GM20431 (cell line): ENCODE measurements around the gene DESI2.

Experiments used
- in situ Hi-C: fragments of 300-500 bp; cut with MseI, MboI; formaldehyde crosslinking; loops from one replicate; pipeline ENCODE4 v1.15.0; 2020; ENCODE audit warnings: low sequenced_read_pairs; ENCODE audit not compliant: unreplicated experiment

DESI2 gene

GRCh38 chr1:244652623-244653438, at the start of gene DESI2:
TSS of gene DESI2 (plus strand) at chr1:244653126. CDS start at chr1:244653314, 188 bp downstream.
- in situ Hi-C loops = no loop called here

GRCh38 chr1:244603498-244603897, 49.4 kb upstream of the DESI2 start:
- in situ Hi-C loops = loop anchor here (10.0 to 25.0 kb wide), 2 partner anchors 181 to 459 kb away; no protein-coding TSS in a partner anchor

DNA sequence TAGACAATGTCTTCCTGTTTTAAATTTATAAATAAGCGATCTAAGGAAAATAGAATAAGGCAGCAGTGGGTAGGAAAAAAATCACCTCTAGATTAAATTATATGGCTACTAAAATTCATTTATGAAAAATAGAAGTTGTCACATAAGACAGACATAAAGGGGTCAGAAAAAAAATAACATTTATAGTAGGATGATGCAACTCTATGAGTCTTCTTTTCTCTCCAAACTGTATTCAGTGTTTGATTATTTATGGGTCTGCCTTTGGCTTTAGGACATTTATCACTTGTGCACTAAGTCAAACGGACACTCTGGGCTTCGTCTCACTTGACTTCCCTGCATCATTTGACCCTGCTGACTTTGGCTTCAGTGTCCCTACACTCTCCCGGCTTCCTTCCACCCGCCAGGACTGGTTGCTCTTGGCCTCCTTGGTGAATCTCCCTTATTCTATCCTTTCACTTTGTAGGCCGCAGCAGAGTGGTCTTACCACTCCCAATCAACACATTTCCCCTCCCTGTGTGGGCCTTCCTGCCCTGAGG, 47.0 kb upstream of the DESI2 start:
- in situ Hi-C loops = loop anchor here (10.0 to 25.0 kb wide), 2 partner anchors 179 to 456 kb away; no protein-coding TSS in a partner anchor

DNA sequence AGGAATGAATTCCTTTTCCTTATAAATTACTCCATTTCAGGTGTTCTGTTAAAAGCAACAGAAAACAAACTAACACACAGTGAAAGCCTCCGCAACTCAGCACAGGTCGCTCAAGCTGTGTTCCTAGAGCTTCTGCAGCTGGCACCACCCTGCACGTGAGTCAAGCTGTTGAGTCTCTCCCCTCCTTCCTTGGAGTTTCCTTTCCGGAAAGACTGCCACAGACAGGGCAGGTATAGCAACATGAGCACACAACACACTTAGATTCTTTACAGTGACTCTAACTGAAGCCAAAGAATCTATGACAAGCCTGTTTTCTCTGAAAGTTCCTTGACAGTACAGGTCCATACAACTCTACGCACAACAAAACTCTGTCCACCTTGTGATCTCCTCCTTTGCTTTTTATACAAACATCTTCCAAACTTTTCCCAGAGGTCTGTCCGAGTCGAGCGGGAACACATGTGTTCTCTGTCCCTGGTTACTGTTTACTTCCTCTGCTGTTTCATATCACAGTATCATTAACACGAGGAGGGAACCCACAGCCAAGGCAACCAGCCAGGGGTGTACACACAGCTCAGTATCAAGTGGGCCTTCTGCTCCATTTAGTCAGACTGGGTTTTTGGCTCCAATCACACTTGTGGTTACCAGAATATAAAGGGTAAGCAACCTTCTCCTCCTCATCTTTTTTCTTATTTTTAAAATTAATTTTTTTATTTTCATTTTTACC, 38.7 kb upstream of the DESI2 start:
- in situ Hi-C loops = loop anchor here (25.0 kb wide), 1 partner anchor 448 kb away; no protein-coding TSS in a partner anchor

DNA sequence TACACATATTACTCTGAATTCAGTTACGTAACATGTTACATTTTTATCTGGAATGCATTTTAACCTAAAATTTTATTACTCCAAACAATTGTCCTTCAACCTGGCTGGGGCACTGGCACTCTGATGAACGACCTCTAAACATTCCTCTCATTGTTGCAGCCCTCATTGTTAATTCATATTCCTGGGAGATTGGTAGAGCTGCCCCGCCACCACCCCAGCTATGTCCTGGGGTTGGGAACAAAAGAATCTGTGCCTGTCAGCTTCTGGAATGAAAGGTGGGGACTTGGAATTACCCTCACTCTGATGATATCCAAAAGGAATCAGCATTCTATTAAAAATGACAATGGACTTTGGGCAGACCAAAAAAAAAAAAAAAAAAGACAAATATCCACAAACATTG, 38.0 kb upstream of the DESI2 start:
- in situ Hi-C loops = loop anchor here (25.0 kb wide), 1 partner anchor 447 kb away; no protein-coding TSS in a partner anchor

DNA sequence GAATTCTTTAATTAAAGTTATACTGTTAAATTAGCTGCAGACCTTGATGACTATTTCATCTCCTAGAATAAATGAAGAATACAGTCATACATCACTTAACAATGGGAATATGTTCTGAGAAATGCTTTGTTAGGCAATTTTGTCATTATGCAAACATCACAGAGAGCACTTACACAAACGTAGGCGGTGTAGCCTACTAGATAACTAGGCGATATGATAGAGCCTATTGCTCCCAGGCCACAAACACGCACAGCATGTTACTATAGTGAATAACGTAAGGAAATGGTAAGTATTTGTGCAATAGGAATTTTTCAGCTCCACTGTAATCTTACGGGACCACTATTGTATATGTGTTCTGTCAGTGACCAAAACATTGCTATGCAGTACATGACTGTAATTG, 37.6 kb upstream of the DESI2 start:
- in situ Hi-C loops = loop anchor here (25.0 kb wide), 1 partner anchor 447 kb away; no protein-coding TSS in a partner anchor

DNA sequence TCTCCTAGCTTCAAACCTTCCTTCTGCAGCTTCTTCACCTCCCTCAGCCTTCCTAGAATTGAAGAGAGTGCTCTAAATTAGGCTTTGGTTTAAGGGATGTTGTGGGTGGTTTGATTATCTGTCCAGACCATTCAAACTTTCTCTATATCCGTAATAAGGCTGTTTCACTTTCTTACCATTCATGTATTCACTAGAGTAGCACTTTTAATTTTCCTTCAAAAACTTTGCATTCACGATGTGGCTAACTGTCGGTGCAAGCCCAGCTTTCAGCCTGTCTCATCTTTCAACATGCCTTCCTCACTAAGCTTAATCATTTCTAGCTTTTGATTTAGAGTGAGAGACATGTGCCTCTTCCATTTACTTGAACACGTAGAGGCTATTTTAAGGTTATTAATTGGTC, 26.2 kb upstream of the DESI2 start:
- in situ Hi-C loops = no loop called here

GRCh38 chr1:244628789-244629188, 24.1 kb upstream of the DESI2 start:
- in situ Hi-C loops = no loop called here

GRCh38 chr1:244633140-244633539, 19.8 kb upstream of the DESI2 start:
- in situ Hi-C loops = no loop called here

DNA sequence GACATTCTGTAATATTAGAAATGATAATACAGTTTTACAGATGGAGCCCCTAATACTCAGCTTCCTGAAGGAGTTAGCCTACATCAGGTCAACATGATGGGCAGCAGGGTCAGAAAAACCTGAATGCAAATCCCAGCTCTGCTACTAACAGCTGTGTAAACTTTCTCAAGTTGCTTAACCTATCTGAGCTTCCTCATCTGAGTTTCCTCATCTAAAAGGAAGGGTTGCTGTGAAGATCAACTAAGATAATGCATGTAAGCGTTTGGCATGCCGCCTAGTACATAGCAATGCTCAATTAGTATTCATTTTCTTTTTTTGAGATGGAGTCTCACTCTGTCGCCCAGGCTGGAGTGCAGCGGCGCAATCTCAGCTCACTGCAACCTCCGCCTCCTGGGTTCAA, 18.4 kb upstream of the DESI2 start:
- in situ Hi-C loops = no loop called here

DNA sequence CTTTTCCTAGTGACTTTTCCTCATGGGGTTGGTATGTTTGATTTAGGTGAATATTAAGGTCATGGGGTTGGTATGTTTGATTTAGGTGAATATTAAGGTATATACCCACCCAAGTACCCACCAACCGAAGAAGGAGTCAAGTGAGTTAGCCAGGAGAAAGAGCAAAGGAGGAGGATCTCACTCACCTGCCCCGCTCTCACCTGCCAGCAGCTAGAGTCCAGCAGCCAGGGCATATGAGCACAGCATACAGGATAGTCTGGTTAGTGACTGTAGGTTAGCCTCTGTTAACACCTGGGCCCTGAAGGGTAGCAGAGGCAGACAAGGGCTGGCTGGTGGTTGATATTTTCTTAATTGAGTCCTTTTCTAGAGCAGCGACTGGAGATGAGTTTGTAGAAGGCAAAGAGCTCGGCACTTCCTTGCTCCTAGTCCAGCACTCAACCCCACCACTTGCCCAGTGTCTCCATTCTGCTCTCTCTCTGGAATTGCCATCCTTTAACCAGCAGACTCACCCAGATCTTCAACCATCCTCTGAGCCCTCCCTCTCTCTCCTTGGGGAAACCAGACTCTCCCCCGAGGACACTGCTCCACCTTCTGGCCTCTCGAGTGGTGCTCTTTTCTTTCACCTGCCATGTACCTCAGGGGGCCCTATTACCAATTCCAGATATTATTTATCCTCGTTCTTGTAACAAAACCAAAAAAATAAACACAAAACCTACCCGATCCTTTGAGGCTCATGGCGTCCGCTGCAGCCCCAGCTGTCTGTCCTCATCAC, 16.3 kb upstream of the DESI2 start:
- in situ Hi-C loops = no loop called here

DNA sequence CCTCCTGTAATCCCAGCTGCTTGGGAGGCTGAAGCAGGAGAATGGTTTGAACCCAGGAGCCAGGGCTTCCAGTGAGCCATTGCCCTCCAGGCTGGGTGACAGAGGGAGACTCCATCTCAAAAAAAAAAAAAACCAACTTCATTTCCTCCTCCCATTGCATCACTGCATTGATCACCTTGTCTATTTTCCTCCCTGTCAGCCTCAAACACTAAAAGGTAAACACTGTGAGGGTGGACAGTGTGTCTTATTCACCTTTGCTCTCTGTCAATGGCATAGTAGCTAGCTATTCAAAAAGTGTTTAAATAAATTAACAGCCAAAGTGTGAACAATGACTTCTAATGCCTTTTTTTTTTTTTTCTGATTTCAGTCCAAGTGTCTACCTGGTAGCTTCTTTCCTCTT, 13.4 kb upstream of the DESI2 start:
- in situ Hi-C loops = no loop called here

DNA sequence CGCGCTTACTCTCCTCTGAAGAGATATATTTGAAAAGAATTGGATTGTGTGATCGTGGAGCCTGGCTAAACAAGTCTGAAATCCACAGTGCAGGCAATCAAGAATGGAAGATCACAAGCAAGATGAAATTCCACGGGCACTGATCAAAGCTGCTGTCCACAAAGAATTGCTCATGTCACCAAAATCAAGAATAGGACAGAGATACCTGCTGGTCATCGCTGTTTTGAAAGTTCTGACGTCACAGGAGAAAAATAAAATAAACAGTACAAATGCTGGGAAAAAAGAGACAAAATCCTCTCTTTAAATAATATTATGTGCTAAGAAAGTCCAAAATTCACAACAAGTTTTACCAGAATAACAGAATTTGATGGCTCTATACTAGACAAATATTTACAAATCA, 12.0 kb upstream of the DESI2 start:
- in situ Hi-C loops = no loop called here

GRCh38 chr1:244642526-244642925, 10.4 kb upstream of the DESI2 start:
- in situ Hi-C loops = no loop called here

- in situ Hi-C loops = no loop called here
Measured at GRCh38 chr1:244642988-244643387, 9.9 kb upstream of the DESI2 start.

DNA sequence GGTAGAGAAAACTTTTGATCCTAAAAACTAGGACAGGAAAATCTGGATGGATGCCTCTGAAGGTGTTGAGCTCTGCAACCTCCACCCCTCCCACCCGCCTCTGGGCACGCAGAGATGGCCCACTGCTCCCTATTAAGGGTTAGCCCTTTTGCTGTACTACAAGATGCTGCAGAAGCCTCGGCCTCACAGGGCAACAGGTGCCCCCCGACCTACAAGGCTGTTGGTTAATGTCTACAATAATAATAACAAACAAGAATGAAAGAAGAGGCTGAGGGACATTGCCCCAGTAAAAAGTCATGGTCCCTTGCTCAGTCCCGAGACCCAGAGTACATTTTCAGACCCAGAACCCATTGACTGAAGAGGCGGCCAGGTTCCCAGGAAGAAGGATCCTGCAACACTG, 7.5 kb upstream of the DESI2 start:
- in situ Hi-C loops = no loop called here

DNA sequence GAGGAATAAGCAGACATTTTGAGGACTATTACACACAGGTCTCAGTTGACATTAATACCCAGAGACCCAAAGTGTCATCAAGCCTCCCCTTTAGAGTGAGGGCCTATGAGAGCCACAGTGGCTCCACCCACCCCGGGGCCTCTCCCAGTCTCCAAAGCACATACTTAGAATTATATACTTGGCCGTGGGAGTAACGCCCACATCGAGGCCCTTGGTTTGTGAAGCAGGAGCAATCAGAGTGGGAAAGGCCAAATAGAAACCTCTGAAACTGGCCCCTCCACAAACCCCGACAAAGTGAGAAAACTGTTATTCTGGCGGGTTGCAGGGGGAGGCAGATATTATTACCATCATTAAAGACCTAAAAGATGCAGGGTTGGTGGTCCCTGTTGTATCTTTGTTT, 7.0 kb upstream of the DESI2 start:
- in situ Hi-C loops = no loop called here

DNA sequence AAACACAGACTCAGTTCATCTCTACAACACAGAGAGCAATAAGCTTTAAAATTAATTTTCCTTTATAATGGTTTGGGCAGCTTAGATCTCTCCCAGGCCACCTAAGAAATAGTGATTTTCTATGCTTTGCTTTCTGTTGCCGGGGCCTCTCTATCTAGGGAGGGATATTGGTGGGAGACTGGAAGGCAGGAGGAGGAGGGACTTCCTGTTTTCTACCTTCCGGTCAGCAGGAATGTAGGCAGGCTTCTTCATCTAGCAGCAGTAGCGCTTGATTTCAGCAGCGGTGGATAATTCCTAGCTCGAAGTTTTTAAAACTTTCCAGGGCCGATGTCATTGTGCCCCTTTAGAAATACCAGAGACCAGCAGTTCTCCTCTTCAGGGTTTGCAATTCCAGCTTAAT, 5.1 kb upstream of the DESI2 start:
- in situ Hi-C loops = no loop called here

DNA sequence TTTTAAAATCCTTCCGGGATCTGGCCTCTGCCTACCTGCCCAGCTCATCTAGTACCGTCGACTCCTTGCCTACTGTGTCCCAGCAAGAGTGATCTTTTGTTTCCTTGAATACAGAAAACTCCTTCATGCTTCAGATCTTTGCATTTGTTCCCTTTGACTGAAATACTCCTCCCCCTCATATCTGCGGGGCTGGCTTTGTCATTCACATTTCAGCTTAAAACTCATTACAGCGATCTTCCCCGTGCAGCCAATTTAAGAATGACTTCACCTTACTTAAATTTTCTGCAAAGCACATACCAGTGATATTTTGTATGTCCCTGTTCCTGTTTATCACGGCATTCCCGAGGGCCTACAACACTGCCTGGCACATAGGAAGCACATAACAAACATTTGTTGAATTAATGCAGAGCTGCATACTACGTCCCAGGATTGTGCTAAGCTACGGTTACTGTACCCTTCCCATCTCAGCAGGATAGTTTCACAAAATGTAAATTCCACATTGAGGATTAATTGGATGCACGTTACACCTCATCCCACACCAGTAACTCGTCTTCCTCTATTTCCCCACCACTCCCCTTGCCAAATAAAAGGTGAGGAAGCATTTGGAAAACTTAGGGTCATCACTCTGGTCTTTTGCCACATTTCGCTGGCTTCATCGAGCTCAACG, 837 bp upstream of the DESI2 start:
- in situ Hi-C loops = no loop called here
